Naive thymus-derived CD4-positive, alpha-beta T cell (primary cell): ENCODE data around the gene BCL6B. TPM values are rescaled to one million over a fixed set of nuclear protein-coding genes. Genes with fewer than 3 reads are reported as not detected.

Source experiments
- ATAC-seq: fragments of 150-1000 bp; cut with Tn5 transposase; 2 replicates; pipeline ENCODE4 v1.10.0; 2021; ENCODE audit warnings: mild to moderate bottlenecking, moderate library complexity
- CTCF ChIA-PET: fragments of 350-600 bp; sonication (Branson Sonifier 250); formaldehyde crosslinking; loops from one replicate; lab custom pipeline; 2021; ENCODE audit warnings: antibody characterized with exemption; lab: Charles Lee
- POLR2A ChIA-PET: fragments of 350-600 bp; sonication (Branson Sonifier 250); formaldehyde crosslinking; loops from one replicate; lab custom pipeline; 2021; ENCODE audit warnings: antibody characterized with exemption, inconsistent platforms; lab: Charles Lee
- DNase-seq, 9 donors: peaks; one replicate each; pipeline versions ENCODE4 v3.0.0 to v3.0.0-alpha.2; 2020 to 2022; ENCODE audit warnings: mixed read lengths in 1 of 9
- H3K27ac ChIP-seq: one replicate; pipeline ENCODE4 v1.7.0; 2013; ENCODE audit warnings: mild to moderate bottlenecking, low read depth, low read length, moderate library complexity
- H3K27me3 ChIP-seq, 2 donors: one replicate each; pipeline ENCODE4 v1.7.0; 2013; ENCODE audit warnings: low read length in 2 of 2, mild to moderate bottlenecking in 2 of 2, moderate library complexity in 2 of 2; ENCODE audit not compliant: control insufficient read depth in 2 of 2, insufficient read depth in 2 of 2
- H3K36me3 ChIP-seq, 3 experiments: 1 replicate in 2 of 3; 2 replicates in 1 of 3; pipeline ENCODE4 v1.7.0; 2013; ENCODE audit warnings: low read length in 3 of 3, mild to moderate bottlenecking in 3 of 3, moderate library complexity in 1 of 3; ENCODE audit not compliant: insufficient read depth in 3 of 3, control insufficient read depth in 2 of 3
- H3K4me1 ChIP-seq, 2 donors: one replicate each; pipeline ENCODE4 v1.7.0; 2013; ENCODE audit warnings: low read length in 2 of 2, mild to moderate bottlenecking in 2 of 2, moderate library complexity in 1 of 2; ENCODE audit not compliant: control insufficient read depth in 2 of 2, insufficient read depth in 2 of 2
- H3K4me3 ChIP-seq: 2 replicates; pipeline ENCODE4 v1.7.0; 2013; ENCODE audit warnings: mild to moderate bottlenecking, low read length
- H3K9me3 ChIP-seq, 3 experiments: 1 replicate in 2 of 3; 2 replicates in 1 of 3; pipeline ENCODE4 v1.7.0; 2013; ENCODE audit warnings: low read length in 3 of 3; ENCODE audit not compliant: control insufficient read depth in 2 of 3
- H3K27ac Mint-ChIP-seq, 9 donors: one replicate each; pipeline ENCODE4 v1.8.0; 2020 to 2022; ENCODE audit warnings: mixed read lengths in 9 of 9, mild to moderate bottlenecking in 8 of 9, moderate library complexity in 5 of 9, inconsistent platforms in 2 of 9
- H3K27me3 Mint-ChIP-seq, 5 donors: one replicate each; pipeline ENCODE4 v1.8.0; 2021 to 2022; ENCODE audit warnings: mixed read lengths in 5 of 5, mild to moderate bottlenecking in 1 of 5
- H3K36me3 Mint-ChIP-seq, 5 donors: one replicate each; pipeline ENCODE4 v1.8.0; 2020 to 2022; ENCODE audit warnings: mixed read lengths in 5 of 5, mild to moderate bottlenecking in 3 of 5, inconsistent platforms in 1 of 5
- H3K4me1 Mint-ChIP-seq, 7 donors: one replicate each; pipeline ENCODE4 v1.8.0; 2020 to 2022; ENCODE audit warnings: mixed read lengths in 7 of 7, mild to moderate bottlenecking in 3 of 7, inconsistent platforms in 1 of 7
- H3K4me3 Mint-ChIP-seq, 10 donors: one replicate each; pipeline ENCODE4 v1.8.0; 2020 to 2022; ENCODE audit warnings: mild to moderate bottlenecking in 10 of 10, mixed read lengths in 10 of 10, moderate library complexity in 6 of 10, inconsistent platforms in 2 of 10
- H3K9me3 Mint-ChIP-seq, 11 donors: one replicate each; pipeline ENCODE4 v1.8.0; 2020 to 2022; ENCODE audit warnings: mixed read lengths in 11 of 11, mild to moderate bottlenecking in 4 of 11, inconsistent platforms in 1 of 11, moderate library complexity in 1 of 11
- intact Hi-C, 2 donors: fragments of 100-400 bp; cut with micrococcal nuclease; formaldehyde crosslinking; loops; one replicate each; pipeline ENCODE4 v1.15.1; 2023
- polyA plus RNA-seq, 2 donors: library from polyadenylated mRNA; unstranded; fragments of 300-500 nt; fragmentation: Illumina TruSeq; gene quantifications; one replicate each; pipeline ENCODE4 v1.2.3, GENCODE V29; 2021
- total RNA-seq, 6 experiments: library from RNA in 5 of 6; stranded (reverse) in 5 of 6; gene quantifications; 1 replicate in 5 of 6; 2 replicates in 1 of 6; pipeline ENCODE4 v1.2.3 and lab custom pipeline; 2021 to 2026

BCL6B gene
- total and polyA plus RNA-seq, 7 experiments from 2014 or later, result 0.70 TPM; not detected in 6

GRCh38 chr17:7067198-7067597 lies 44.3 kb downstream of the BCL6B start:
- H3K9me3 Mint-ChIP-seq, result peaks cover 9 to 31% (median 15%) of the 10 kb centered on the region in 11 donors
- H3K36me3 Mint-ChIP-seq, result peaks cover 0 to 20% (median 12%) of the 10 kb centered on the region in 5 donors
- H3K27me3 ChIP-seq, result no peaks in the 10 kb centered on the region
- H3K4me3 ChIP-seq, result no peak overlapping the region
- ChIA-PET POLR2A (no interaction called here), CTCF (no interaction called here)
- H3K9me3 ChIP-seq, result peaks cover 0 to 8% (median 0%) of the 10 kb centered on the region in 3 experiments
- peaks cover 0 to 16% (median 0%) of the 10 kb centered on the region in 5 donors for H3K27me3 Mint-ChIP-seq
- no peaks in the 10 kb centered on the region for H3K36me3 ChIP-seq
- H3K4me1 Mint-ChIP-seq, result peaks cover 0 to 3% (median 0%) of the 10 kb centered on the region in 7 donors
- H3K27ac ChIP-seq, result no peak overlapping the region
- ATAC-seq (no peak), DNase-seq (no peak)
- no peaks in the 10 kb centered on the region for H3K4me1 ChIP-seq
- intact Hi-C loops, result no loop called here
- no peak overlapping the region for H3K27ac Mint-ChIP-seq
- no peak overlapping the region for H3K4me3 Mint-ChIP-seq

- CTCF ChIA-PET, result no interaction called here
- no peak for ATAC-seq
- H3K4me3 ChIP-seq, result no peak overlapping the region
- no peak overlapping the region for H3K27ac ChIP-seq
- H3K27ac Mint-ChIP-seq, result no peak overlapping the region
- no peaks in the 10 kb centered on the region for H3K36me3 ChIP-seq
- peaks cover 9 to 31% (median 15%) of the 10 kb centered on the region in 11 donors for H3K9me3 Mint-ChIP-seq
- peaks cover 0 to 3% (median 0%) of the 10 kb centered on the region in 7 donors for H3K4me1 Mint-ChIP-seq
- intact Hi-C loops, result no loop called here
- POLR2A ChIA-PET, result no interaction called here
- H3K27me3 ChIP-seq, result no peaks in the 10 kb centered on the region
- no peaks in the 10 kb centered on the region for H3K4me1 ChIP-seq
- no peak for DNase-seq
- peaks cover 0 to 19% (median 0%) of the 10 kb centered on the region in 5 donors for H3K27me3 Mint-ChIP-seq
- peaks cover 0 to 20% (median 12%) of the 10 kb centered on the region in 5 donors for H3K36me3 Mint-ChIP-seq
- H3K9me3 ChIP-seq, result peaks cover 0 to 8% (median 0%) of the 10 kb centered on the region in 3 experiments
- H3K4me3 Mint-ChIP-seq, result no peak overlapping the region
Observed at GRCh38 chr17:7068268-7068667, 45.4 kb downstream of the BCL6B start.

GRCh38 chr17:7070712-7071111 lies 47.9 kb downstream of the BCL6B start:
- no peaks in the 10 kb centered on the region for H3K4me1 ChIP-seq
- intact Hi-C loops, result no loop called here
- H3K27ac Mint-ChIP-seq, result no peak overlapping the region
- H3K27ac ChIP-seq, result no peak overlapping the region
- H3K9me3 Mint-ChIP-seq, result peaks cover 9 to 31% (median 15%) of the 10 kb centered on the region in 11 donors
- ATAC-seq (no peak), DNase-seq (no peak)
- H3K4me1 Mint-ChIP-seq, result peaks cover 0 to 3% (median 0%) of the 10 kb centered on the region in 7 donors
- POLR2A ChIA-PET, result no interaction called here
- no peak overlapping the region for H3K4me3 ChIP-seq
- no peaks in the 10 kb centered on the region for H3K27me3 ChIP-seq
- peaks cover 0 to 17% (median 0%) of the 10 kb centered on the region in 5 donors for H3K27me3 Mint-ChIP-seq
- H3K9me3 ChIP-seq, result peaks cover 0 to 8% (median 0%) of the 10 kb centered on the region in 3 experiments
- H3K4me3 Mint-ChIP-seq, result no peak overlapping the region
- peaks cover 0 to 20% (median 12%) of the 10 kb centered on the region in 5 donors for H3K36me3 Mint-ChIP-seq
- no peaks in the 10 kb centered on the region for H3K36me3 ChIP-seq
- CTCF ChIA-PET, result no interaction called here

GRCh38 chr17:7072406-7072805 lies 49.6 kb downstream of the BCL6B start:
- H3K27ac ChIP-seq, result no peak overlapping the region
- H3K27me3 Mint-ChIP-seq, result peaks cover 0 to 17% (median 0%) of the 10 kb centered on the region in 5 donors
- H3K36me3 ChIP-seq, result no peaks in the 10 kb centered on the region
- CTCF ChIA-PET, result no interaction called here
- no peaks in the 10 kb centered on the region for H3K27me3 ChIP-seq
- H3K4me1 Mint-ChIP-seq, result no peaks in the 10 kb centered on the region
- H3K4me3 ChIP-seq, result no peak overlapping the region
- H3K9me3 Mint-ChIP-seq, result peaks cover 9 to 20% (median 12%) of the 10 kb centered on the region in 11 donors
- no peaks in the 10 kb centered on the region for H3K4me1 ChIP-seq
- no peak for ATAC-seq
- H3K9me3 ChIP-seq, result peaks cover 0 to 8% (median 0%) of the 10 kb centered on the region in 3 experiments
- H3K27ac Mint-ChIP-seq, result no peak overlapping the region
- intact Hi-C loops, result no loop called here
- no peak overlapping the region for H3K4me3 Mint-ChIP-seq
- H3K36me3 Mint-ChIP-seq, result peaks cover 0 to 16% (median 10%) of the 10 kb centered on the region in 5 donors
- POLR2A ChIA-PET, result no interaction called here
- DNase-seq, result no peak

GRCh38 chr17:7074931-7075330 lies 52.1 kb downstream of the BCL6B start:
- Histone ChIP-seq H3K27ac (no peak overlapping the region), H3K27me3 (no peaks in the 10 kb centered on the region), H3K9me3 (no peaks in the 10 kb centered on the region), H3K36me3 (no peaks in the 10 kb centered on the region), H3K4me3 (no peak overlapping the region), H3K4me1 (no peaks in the 10 kb centered on the region)
- H3K4me3 Mint-ChIP-seq, result no peak overlapping the region
- H3K27me3 Mint-ChIP-seq, result peaks cover 0 to 15% (median 0%) of the 10 kb centered on the region in 5 donors
- no peak overlapping the region for H3K27ac Mint-ChIP-seq
- ChIA-PET POLR2A (no interaction called here), CTCF (interaction anchor here (1.2 kb wide), 1 partner anchor 62 kb away, joined by 3 read pairs; no protein-coding TSS in a partner anchor)
- no peaks in the 10 kb centered on the region for H3K9me3 Mint-ChIP-seq
- ATAC-seq (no peak), DNase-seq (no peak)
- no peaks in the 10 kb centered on the region for H3K36me3 Mint-ChIP-seq
- peaks cover 0 to 6% (median 0%) of the 10 kb centered on the region in 7 donors for H3K4me1 Mint-ChIP-seq
- intact Hi-C loops, result no loop called here

- Mint-ChIP-seq H3K4me3 (no peak overlapping the region), H3K9me3 (peaks cover 0 to 2% (median 0%) of the 10 kb centered on the region in 11 donors), H3K4me1 (peaks cover 5 to 22% (median 18%) of the 10 kb centered on the region in 7 donors), H3K27me3 (peaks cover 0 to 15% (median 0%) of the 10 kb centered on the region in 5 donors), H3K36me3 (no peaks in the 10 kb centered on the region), H3K27ac (peak overlapping the region in 1 of 9 donors; percentile 43)
- ATAC-seq (no peak), DNase-seq (no peak)
- Histone ChIP-seq H3K36me3 (no peaks in the 10 kb centered on the region), H3K9me3 (no peaks in the 10 kb centered on the region), H3K27ac (no peak overlapping the region), H3K4me3 (no peak overlapping the region), H3K4me1 (peaks cover 5 to 10% of the 10 kb centered on the region in 2 donors), H3K27me3 (no peaks in the 10 kb centered on the region)
- intact Hi-C loops, result no loop called here
- CTCF ChIA-PET, result no interaction called here
- POLR2A ChIA-PET, result no interaction called here
Observed at GRCh38 chr17:7077911-7078546, 55.2 kb downstream of the BCL6B start.
